HG02610 (cell line): Measurements from ENCODE around the gene RXFP3.
"Not testable (repeated sequence)": the region's sequence is repeated elsewhere in the genome, so short reads cannot be mapped to it uniquely, and the experiment has no call there.

Experiments used
- ATAC-seq: cut with Tn5 transposase; IDR thresholded peaks from one replicate; pipeline ENCODE4 v1.9.1; 2021; ENCODE audit warnings: mild to moderate bottlenecking, moderate library complexity; ENCODE audit not compliant: unreplicated experiment

RXFP3 gene

GRCh38 chr5:33936381-33937016 lies at the start of gene RXFP3:
Gene RXFP3, plus strand, starts transcription at chr5:33936386. Its CDS starts 355 bp downstream, at chr5:33936741.
- no peak for ATAC-seq

- no peak for ATAC-seq
Measured at GRCh38 chr5:33887268-33887667, 48.9 kb upstream of the RXFP3 start.

- ATAC-seq, result no peak
Measured at GRCh38 chr5:33888587-33888986, 47.6 kb upstream of the RXFP3 start.

GRCh38 chr5:33890131-33891032 lies 45.8 kb upstream of the RXFP3 start:
- no peak for ATAC-seq

GRCh38 chr5:33891446-33891787 lies 44.8 kb upstream of the RXFP3 start:
- no peak for ATAC-seq

GRCh38 chr5:33891788-33892619 lies 44.2 kb upstream of the RXFP3 start, which contains the start of gene ADAMTS12:
Gene ADAMTS12, minus strand, starts transcription at chr5:33891990. Its CDS starts 134 bp downstream, at chr5:33891856.
- ATAC-seq, result no peak

GRCh38 chr5:33892620-33893137 lies 43.5 kb upstream of the RXFP3 start:
- no peak for ATAC-seq

GRCh38 chr5:33894566-33894965 lies 41.6 kb upstream of the RXFP3 start:
- no peak for ATAC-seq

- ATAC-seq, result no peak
Measured at GRCh38 chr5:33901156-33901555, 35.0 kb upstream of the RXFP3 start.

GRCh38 chr5:33903118-33903517 lies 33.1 kb upstream of the RXFP3 start:
- no peak for ATAC-seq

GRCh38 chr5:33905381-33905780 lies 30.8 kb upstream of the RXFP3 start:
- ATAC-seq, result no peak

- ATAC-seq, result not testable (repeated sequence)
Measured at GRCh38 chr5:33906248-33906647, 29.9 kb upstream of the RXFP3 start.

- ATAC-seq, result not testable (repeated sequence)
Measured at GRCh38 chr5:33914844-33915243, 21.3 kb upstream of the RXFP3 start.

- no peak for ATAC-seq
Measured at GRCh38 chr5:33921002-33921401, 15.2 kb upstream of the RXFP3 start.

GRCh38 chr5:33925278-33925677 lies 10.9 kb upstream of the RXFP3 start:
- ATAC-seq, result no peak

GRCh38 chr5:33927685-33928084 lies 8.5 kb upstream of the RXFP3 start:
- no peak for ATAC-seq

- no peak for ATAC-seq
Measured at GRCh38 chr5:33928283-33928682, 7.9 kb upstream of the RXFP3 start.

GRCh38 chr5:33929925-33930690 lies 6.1 kb upstream of the RXFP3 start:
- ATAC-seq, result no peak

GRCh38 chr5:33931136-33931535 lies 5.0 kb upstream of the RXFP3 start:
- no peak for ATAC-seq

GRCh38 chr5:33933723-33934169 lies 2.4 kb upstream of the RXFP3 start:
- ATAC-seq, result peak; percentile 86
